Thyroid gland (tissue), 4 donors: Measurements from ENCODE around the gene KIAA1614. TPM values are rescaled to one million over a fixed set of nuclear protein-coding genes. Genes with fewer than 3 reads are reported as not detected.

ENCODE experiments used
- DNase-seq, 2 donors: peaks; one replicate each; pipeline ENCODE4 v3.0.0-alpha.2; 2019
- H3K27ac ChIP-seq, 3 donors: fragments of 200-600 bp; sonication (generic); 1 replicate in 2 of 3; 2 replicates in 1 of 3; pipeline ENCODE4 v1.5.1; 2016 to 2019; ENCODE audit warnings: mild to moderate bottlenecking in 1 of 3, moderate library complexity in 1 of 3
- H3K27me3 ChIP-seq: fragments of 200-600 bp; sonication (generic); one replicate; pipeline ENCODE4 v1.5.1; 2019
- H3K36me3 ChIP-seq, 2 donors: fragments of 200-600 bp; sonication (generic); one replicate each; pipeline ENCODE4 v1.5.1; 2016 to 2019
- H3K4me1 ChIP-seq, 2 donors: fragments of 200-600 bp; sonication (generic); one replicate each; pipeline ENCODE4 v1.5.1; 2017 to 2019
- H3K4me3 ChIP-seq, 3 donors: fragments of 200-600 bp; sonication (generic); replicated peaks in 1 of 3; 1 replicate in 2 of 3; 2 replicates in 1 of 3; pipeline ENCODE4 v1.5.1; 2016; ENCODE audit warnings: mild to moderate bottlenecking in 1 of 3
- H3K9me3 ChIP-seq: fragments of 200-600 bp; sonication (generic); one replicate; pipeline ENCODE4 v1.5.1; 2017
- CTCF ChIP-seq, 6 experiments: fragments of 200-600 bp in 3 of 6; fragments of 450-650 bp in 3 of 6; sonication (generic) in 3 of 6; IDR thresholded peaks; one replicate each; pipeline ENCODE4 v1.5.1; 2016 to 2019; ENCODE audit warnings: antibody characterized with exemption in 6 of 6, mild to moderate bottlenecking in 2 of 6, inconsistent platforms in 1 of 6, moderate library complexity in 1 of 6
- POLR2A ChIP-seq, 2 donors: fragments of 450-650 bp; IDR thresholded peaks; one replicate each; pipeline ENCODE4 v1.6.1; 2017; ENCODE audit warnings: antibody characterized with exemption in 2 of 2, mild to moderate bottlenecking in 2 of 2, moderate library complexity in 1 of 2
- WGBS, 2 donors: methylation state at CpG; one replicate each; pipeline ENCODE4 v1.1.5; 2017; 5-methylcytosine and 5-hydroxymethylcytosine counted together
- intact Hi-C: fragments of 100-400 bp; cut with DNase I; formaldehyde crosslinking; loops from one replicate; pipeline ENCODE4 v1.15.1; 2023
- total RNA-seq, 4 donors: library from RNA; depleted of rRNA; stranded (reverse); fragments of >200 nt; gene quantifications; one replicate each; pipeline ENCODE4 v1.2.3, GENCODE V29; 2016

Gene KIAA1614
- total RNA-seq, 4 donors from 2014 or later, result 8.7 to 16.7 (median 12.5) TPM

GRCh38 chr1:180907313-180908055 lies 5.2 kb upstream of the KIAA1614 start:
- WGBS, 2 donors, result 73 to 82% methylated on average over 9 to 10 of the region's 10 CpGs
- no peak for TF ChIP-seq POLR2A (IDR thresholded peaks at IDR 0.05)
- TF ChIP-seq CTCF (IDR thresholded peaks at IDR 0.05), result no peak
- intact Hi-C loops, result no loop called here

GRCh38 chr1:180908074-180908765 lies 4.5 kb upstream of the KIAA1614 start:
- Histone ChIP-seq H3K27me3 (no peaks in the 10 kb centered on the region), H3K4me3 (no peak overlapping the region)
- 89 to 91% methylated on average over 14 to 15 of the region's 15 CpGs for WGBS, 2 donors

More at GRCh38 chr1:180907313-180908055, 5.2 kb upstream of the KIAA1614 start:
- Histone ChIP-seq H3K36me3 (no peaks in the 10 kb centered on the region), H3K9me3 (no peaks in the 10 kb centered on the region), H3K4me1 (peaks cover 0 to 6% of the 10 kb centered on the region in 2 donors), H3K27me3 (no peaks in the 10 kb centered on the region), H3K4me3 (no peak overlapping the region), H3K27ac (no peak overlapping the region)
- DNase-seq, result no peak

GRCh38 chr1:180909005-180909414 lies 3.7 kb upstream of the KIAA1614 start:
- H3K27ac ChIP-seq, result no peak overlapping the region
- H3K27me3 ChIP-seq, result no peaks in the 10 kb centered on the region
- no peaks in the 10 kb centered on the region for H3K9me3 ChIP-seq
- no peak for DNase-seq
- intact Hi-C loops, result no loop called here
- WGBS, 2 donors, result 92 to 94% methylated on average over 3 of the region's 3 CpGs
- peaks cover 0 to 6% of the 10 kb centered on the region in 2 donors for H3K4me1 ChIP-seq
- H3K4me3 ChIP-seq, result no peak overlapping the region
- TF ChIP-seq POLR2A (IDR thresholded peaks at IDR 0.05) (no peak), CTCF (IDR thresholded peaks at IDR 0.05) (no peak)
- H3K36me3 ChIP-seq, result no peaks in the 10 kb centered on the region

More at GRCh38 chr1:180908074-180908765, 4.5 kb upstream of the KIAA1614 start:
- Histone ChIP-seq H3K9me3 (no peaks in the 10 kb centered on the region), H3K27ac (no peak overlapping the region), H3K36me3 (no peaks in the 10 kb centered on the region), H3K4me1 (peaks cover 0 to 6% of the 10 kb centered on the region in 2 donors)
- intact Hi-C loops, result no loop called here
- TF ChIP-seq POLR2A (IDR thresholded peaks at IDR 0.05), result no peak
- TF ChIP-seq CTCF (IDR thresholded peaks at IDR 0.05), result no peak
- DNase-seq, result no peak

- Histone ChIP-seq H3K36me3 (no peaks in the 10 kb centered on the region), H3K27me3 (no peaks in the 10 kb centered on the region), H3K4me1 (peaks cover 0 to 6% of the 10 kb centered on the region in 2 donors), H3K4me3 (no peak overlapping the region), H3K27ac (no peak overlapping the region), H3K9me3 (no peaks in the 10 kb centered on the region)
- TF ChIP-seq CTCF (IDR thresholded peaks at IDR 0.05) (no peak), POLR2A (IDR thresholded peaks at IDR 0.05) (no peak)
- DNase-seq, result no peak
- WGBS, 2 donors, result 82 to 85% methylated on average over 5 of the region's 5 CpGs
- intact Hi-C loops, result no loop called here
Observed at GRCh38 chr1:180909462-180909976, 3.2 kb upstream of the KIAA1614 start.
